ENCODE measurements around the gene MAST2.

MAST2 gene

GRCh38 chr1:45803299-45803780, at the start of gene MAST2:
MAST2 (plus strand) TSS chr1:45803612; CDS start chr1:45803896, 284 bp downstream.
- H3K9me3 ChIP-seq (ENCODE audit: control insufficient read depth in 1 of 2, low read length in 2 of 2), result no peaks in the 10 kb centered on the region
- peaks cover 0 to 17% of the 10 kb centered on the region in 2 donors for H3K4me1 ChIP-seq (ENCODE audit: control insufficient read depth in 1 of 2, insufficient read depth in 2 of 2, low read length in 2 of 2)
- H3K27me3 ChIP-seq (ENCODE audit: low read depth, low read length), result no peaks in the 10 kb centered on the region
- H3K27ac ChIP-seq (ENCODE audit: low read length), result peak within 1 kb of the TSS; percentile 94
- H3K36me3 ChIP-seq (ENCODE audit: control insufficient read depth in 1 of 2, insufficient read depth in 2 of 2, low read length in 2 of 2), result peaks cover 0 to 4% of the 10 kb centered on the region in 2 donors
- peak within 1 kb of the TSS; percentile 76 to 88 for H3K4me3 ChIP-seq (ENCODE audit: low read depth in 1 of 2, low read length in 2 of 2)

DNA sequence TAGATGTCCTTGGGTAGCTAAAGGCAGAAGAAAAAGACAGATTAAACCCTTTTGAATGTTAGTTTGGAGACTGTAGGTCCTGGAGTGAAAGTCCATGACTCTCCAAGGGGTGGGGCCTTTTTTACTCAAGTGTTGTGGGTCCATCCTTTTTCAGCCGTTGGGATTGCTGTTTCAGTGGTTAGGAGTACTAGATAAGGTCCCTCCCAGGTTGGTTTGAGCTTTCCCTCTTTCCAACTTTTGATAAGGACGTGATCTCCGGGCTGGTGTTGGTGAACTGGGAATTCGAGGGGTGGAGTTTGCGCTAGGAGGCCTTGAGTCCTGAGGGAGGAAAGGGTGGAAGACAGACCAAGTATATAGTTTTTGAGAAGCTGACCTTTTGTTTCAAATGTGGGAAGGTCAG, 47.7 kb upstream of the MAST2 start:
- H3K4me3 ChIP-seq (ENCODE audit: low read depth in 1 of 2, low read length in 2 of 2), result no peak overlapping the region
- H3K4me1 ChIP-seq (ENCODE audit: control insufficient read depth in 1 of 2, insufficient read depth in 2 of 2, low read length in 2 of 2), result peaks cover 0 to 3% of the 10 kb centered on the region in 2 donors
- H3K9me3 ChIP-seq (ENCODE audit: control insufficient read depth in 1 of 2, low read length in 2 of 2), result no peaks in the 10 kb centered on the region
- no peak overlapping the region for H3K27ac ChIP-seq (ENCODE audit: low read length)
- H3K27me3 ChIP-seq (ENCODE audit: low read depth, low read length), result no peaks in the 10 kb centered on the region
- H3K36me3 ChIP-seq (ENCODE audit: control insufficient read depth in 1 of 2, insufficient read depth in 2 of 2, low read length in 2 of 2), result no peaks in the 10 kb centered on the region

DNA sequence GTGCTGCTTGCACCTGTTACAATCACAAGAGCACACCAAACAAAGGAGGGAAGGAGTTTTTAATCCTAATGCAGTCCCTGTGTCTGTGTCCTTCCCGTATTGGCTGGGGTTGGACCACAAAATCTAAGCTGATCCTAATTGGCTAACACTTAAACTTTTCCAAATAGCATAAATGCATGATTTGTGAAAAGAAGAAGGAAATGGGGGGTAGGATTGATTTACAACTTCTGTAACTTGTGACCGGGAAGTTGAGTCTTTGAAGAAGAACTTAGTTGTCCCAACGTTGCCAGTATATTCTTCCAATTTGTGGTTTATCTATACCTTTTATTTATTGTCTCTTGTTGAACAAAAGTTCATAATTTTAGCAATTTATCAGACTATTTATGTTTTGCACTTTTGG, 41.1 kb upstream of the MAST2 start:
- no peaks in the 10 kb centered on the region for H3K36me3 ChIP-seq (ENCODE audit: control insufficient read depth in 1 of 2, insufficient read depth in 2 of 2, low read length in 2 of 2)
- no peak overlapping the region for H3K4me3 ChIP-seq (ENCODE audit: low read depth in 1 of 2, low read length in 2 of 2)
- no peaks in the 10 kb centered on the region for H3K27me3 ChIP-seq (ENCODE audit: low read depth, low read length)
- H3K9me3 ChIP-seq (ENCODE audit: control insufficient read depth in 1 of 2, low read length in 2 of 2), result no peaks in the 10 kb centered on the region
- H3K27ac ChIP-seq (ENCODE audit: low read length), result no peak overlapping the region
- no peaks in the 10 kb centered on the region for H3K4me1 ChIP-seq (ENCODE audit: control insufficient read depth in 1 of 2, insufficient read depth in 2 of 2, low read length in 2 of 2)

DNA sequence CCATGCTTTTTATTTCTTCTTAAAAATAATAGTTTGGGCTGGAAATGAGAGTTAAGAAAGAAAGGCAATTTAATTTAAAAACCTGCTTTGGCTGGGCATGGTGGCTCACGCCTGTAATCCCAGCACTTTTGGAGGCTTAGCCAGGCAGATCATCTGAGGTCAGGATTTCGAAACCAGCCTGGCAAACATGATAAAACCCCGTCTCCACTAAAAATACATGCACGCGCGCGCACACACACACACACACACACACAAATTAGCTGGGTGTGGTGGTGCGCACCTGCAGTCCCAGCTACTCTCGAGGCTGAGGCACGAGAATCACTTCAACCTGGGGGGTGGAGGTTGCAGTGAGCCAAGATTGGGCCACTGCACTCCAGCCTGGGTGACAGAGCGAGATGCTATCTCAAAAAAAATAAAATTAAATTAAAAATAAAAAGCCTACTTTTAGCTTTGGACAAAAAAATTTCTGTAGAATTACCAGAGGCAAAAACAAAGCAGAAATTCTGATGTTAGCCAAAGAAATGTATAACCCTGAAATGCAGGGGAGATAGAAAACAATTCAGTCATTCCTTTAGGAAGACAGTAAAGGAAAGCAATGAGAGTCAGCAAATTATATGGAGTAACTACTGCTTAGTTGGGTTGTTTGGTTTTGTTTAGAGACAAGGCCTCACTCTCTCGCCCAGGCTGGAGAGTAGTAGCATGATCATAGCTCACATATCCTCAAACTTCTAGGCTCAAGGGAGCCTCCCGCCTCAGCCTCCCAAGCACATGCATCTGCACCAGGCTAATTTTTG, 37.2 kb upstream of the MAST2 start:
- no peak overlapping the region for H3K4me3 ChIP-seq (ENCODE audit: low read depth in 1 of 2, low read length in 2 of 2)
- no peaks in the 10 kb centered on the region for H3K4me1 ChIP-seq (ENCODE audit: control insufficient read depth in 1 of 2, insufficient read depth in 2 of 2, low read length in 2 of 2)
- H3K36me3 ChIP-seq (ENCODE audit: control insufficient read depth in 1 of 2, insufficient read depth in 2 of 2, low read length in 2 of 2), result no peaks in the 10 kb centered on the region
- H3K27ac ChIP-seq (ENCODE audit: low read length), result no peak overlapping the region
- no peaks in the 10 kb centered on the region for H3K27me3 ChIP-seq (ENCODE audit: low read depth, low read length)
- H3K9me3 ChIP-seq (ENCODE audit: control insufficient read depth in 1 of 2, low read length in 2 of 2), result no peaks in the 10 kb centered on the region

- no peak overlapping the region for H3K4me3 ChIP-seq (ENCODE audit: low read depth in 1 of 2, low read length in 2 of 2)
- H3K9me3 ChIP-seq (ENCODE audit: control insufficient read depth in 1 of 2, low read length in 2 of 2), result no peaks in the 10 kb centered on the region
- H3K27ac ChIP-seq (ENCODE audit: low read length), result no peak overlapping the region
- no peaks in the 10 kb centered on the region for H3K27me3 ChIP-seq (ENCODE audit: low read depth, low read length)
- no peaks in the 10 kb centered on the region for H3K36me3 ChIP-seq (ENCODE audit: control insufficient read depth in 1 of 2, insufficient read depth in 2 of 2, low read length in 2 of 2)
- no peaks in the 10 kb centered on the region for H3K4me1 ChIP-seq (ENCODE audit: control insufficient read depth in 1 of 2, insufficient read depth in 2 of 2, low read length in 2 of 2)
Measured at GRCh38 chr1:45767035-45767434, 36.4 kb upstream of the MAST2 start.

GRCh38 chr1:45769261-45769932, 34.0 kb upstream of the MAST2 start:
- H3K27ac ChIP-seq (ENCODE audit: low read length), result no peak overlapping the region
- H3K36me3 ChIP-seq (ENCODE audit: control insufficient read depth in 1 of 2, insufficient read depth in 2 of 2, low read length in 2 of 2), result no peaks in the 10 kb centered on the region
- no peaks in the 10 kb centered on the region for H3K27me3 ChIP-seq (ENCODE audit: low read depth, low read length)
- H3K9me3 ChIP-seq (ENCODE audit: control insufficient read depth in 1 of 2, low read length in 2 of 2), result no peaks in the 10 kb centered on the region
- no peaks in the 10 kb centered on the region for H3K4me1 ChIP-seq (ENCODE audit: control insufficient read depth in 1 of 2, insufficient read depth in 2 of 2, low read length in 2 of 2)
- no peak overlapping the region for H3K4me3 ChIP-seq (ENCODE audit: low read depth in 1 of 2, low read length in 2 of 2)

GRCh38 chr1:45772971-45773370, 30.4 kb upstream of the MAST2 start:
- H3K9me3 ChIP-seq (ENCODE audit: control insufficient read depth in 1 of 2, low read length in 2 of 2), result no peaks in the 10 kb centered on the region
- H3K4me1 ChIP-seq (ENCODE audit: control insufficient read depth in 1 of 2, insufficient read depth in 2 of 2, low read length in 2 of 2), result no peaks in the 10 kb centered on the region

GRCh38 chr1:45775794-45776193, 27.6 kb upstream of the MAST2 start:
- Histone ChIP-seq H3K4me3 (ENCODE audit: low read depth in 1 of 2, low read length in 2 of 2) (no peak overlapping the region), H3K36me3 (ENCODE audit: control insufficient read depth in 1 of 2, insufficient read depth in 2 of 2, low read length in 2 of 2) (no peaks in the 10 kb centered on the region), H3K27ac (ENCODE audit: low read length) (no peak overlapping the region), H3K4me1 (ENCODE audit: control insufficient read depth in 1 of 2, insufficient read depth in 2 of 2, low read length in 2 of 2) (no peaks in the 10 kb centered on the region), H3K27me3 (ENCODE audit: low read depth, low read length) (no peaks in the 10 kb centered on the region), H3K9me3 (ENCODE audit: control insufficient read depth in 1 of 2, low read length in 2 of 2) (no peaks in the 10 kb centered on the region)

More at GRCh38 chr1:45772971-45773370, 30.4 kb upstream of the MAST2 start:
- Histone ChIP-seq H3K4me3 (ENCODE audit: low read depth in 1 of 2, low read length in 2 of 2) (no peak overlapping the region), H3K36me3 (ENCODE audit: control insufficient read depth in 1 of 2, insufficient read depth in 2 of 2, low read length in 2 of 2) (no peaks in the 10 kb centered on the region), H3K27ac (ENCODE audit: low read length) (no peak overlapping the region), H3K27me3 (ENCODE audit: low read depth, low read length) (no peaks in the 10 kb centered on the region)

DNA sequence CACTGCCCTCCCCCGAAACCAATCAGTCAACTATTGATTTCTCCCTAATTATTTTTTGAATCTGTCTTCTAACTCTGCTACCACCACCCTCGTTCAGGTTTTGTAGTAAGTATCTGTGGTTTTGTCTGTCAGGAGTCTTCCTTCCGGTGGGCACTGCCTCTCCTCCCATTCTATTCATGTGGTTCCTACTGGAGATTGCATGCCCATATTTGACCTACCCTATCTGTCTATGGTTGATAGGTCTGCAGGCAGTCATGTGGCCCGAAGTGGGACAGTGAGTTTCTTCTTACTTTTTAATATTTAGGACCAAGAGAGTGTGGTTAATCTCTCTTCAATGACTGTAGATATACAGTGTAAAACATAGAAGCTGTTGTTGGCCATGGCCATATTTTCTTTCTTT, 17.8 kb upstream of the MAST2 start:
- no peaks in the 10 kb centered on the region for H3K9me3 ChIP-seq (ENCODE audit: control insufficient read depth in 1 of 2, low read length in 2 of 2)
- no peak overlapping the region for H3K4me3 ChIP-seq (ENCODE audit: low read depth in 1 of 2, low read length in 2 of 2)
- no peaks in the 10 kb centered on the region for H3K4me1 ChIP-seq (ENCODE audit: control insufficient read depth in 1 of 2, insufficient read depth in 2 of 2, low read length in 2 of 2)
- H3K27me3 ChIP-seq (ENCODE audit: low read depth, low read length), result no peaks in the 10 kb centered on the region
- H3K36me3 ChIP-seq (ENCODE audit: control insufficient read depth in 1 of 2, insufficient read depth in 2 of 2, low read length in 2 of 2), result no peaks in the 10 kb centered on the region
- H3K27ac ChIP-seq (ENCODE audit: low read length), result no peak overlapping the region

GRCh38 chr1:45787905-45788304, 15.5 kb upstream of the MAST2 start:
- Histone ChIP-seq H3K27ac (ENCODE audit: low read length) (no peak overlapping the region), H3K27me3 (ENCODE audit: low read depth, low read length) (no peaks in the 10 kb centered on the region), H3K36me3 (ENCODE audit: control insufficient read depth in 1 of 2, insufficient read depth in 2 of 2, low read length in 2 of 2) (no peaks in the 10 kb centered on the region), H3K4me1 (ENCODE audit: control insufficient read depth in 1 of 2, insufficient read depth in 2 of 2, low read length in 2 of 2) (no peaks in the 10 kb centered on the region), H3K9me3 (ENCODE audit: control insufficient read depth in 1 of 2, low read length in 2 of 2) (no peaks in the 10 kb centered on the region), H3K4me3 (ENCODE audit: low read depth in 1 of 2, low read length in 2 of 2) (no peak overlapping the region)

GRCh38 chr1:45789601-45790000, 13.8 kb upstream of the MAST2 start:
- Histone ChIP-seq H3K4me3 (ENCODE audit: low read depth in 1 of 2, low read length in 2 of 2) (no peak overlapping the region), H3K9me3 (ENCODE audit: control insufficient read depth in 1 of 2, low read length in 2 of 2) (no peaks in the 10 kb centered on the region), H3K27me3 (ENCODE audit: low read depth, low read length) (no peaks in the 10 kb centered on the region), H3K36me3 (ENCODE audit: control insufficient read depth in 1 of 2, insufficient read depth in 2 of 2, low read length in 2 of 2) (no peaks in the 10 kb centered on the region), H3K27ac (ENCODE audit: low read length) (no peak overlapping the region), H3K4me1 (ENCODE audit: control insufficient read depth in 1 of 2, insufficient read depth in 2 of 2, low read length in 2 of 2) (no peaks in the 10 kb centered on the region)

All from muscle layer of duodenum (tissue), 2 donors.